Chondrocyte (in vitro differentiated cells): Measurements from ENCODE around the gene BMP2. TPM values are rescaled to one million over a fixed set of nuclear protein-coding genes. Genes with fewer than 3 reads are reported as not detected.

Source experiments
- DNase-seq: peaks from one replicate; pipeline ENCODE4 v3.0.0; 2021; ENCODE audit warnings: mixed read lengths, low spot score
- H3K27ac Mint-ChIP-seq: one replicate; pipeline ENCODE4 v1.8.0; 2021; ENCODE audit warnings: mild to moderate bottlenecking, moderate library complexity, mixed read lengths; ENCODE audit not compliant: unreplicated experiment
- H3K27me3 Mint-ChIP-seq: 2 replicates; pipeline ENCODE4 v1.8.0; 2021; ENCODE audit warnings: low read depth, mixed read lengths
- H3K36me3 Mint-ChIP-seq: 2 replicates; pipeline ENCODE4 v1.8.0; 2021; ENCODE audit warnings: low read depth, mixed read lengths
- H3K4me1 Mint-ChIP-seq: 2 replicates; pipeline ENCODE4 v1.8.0; 2021; ENCODE audit warnings: low read depth, mild to moderate bottlenecking, mixed read lengths
- H3K4me3 Mint-ChIP-seq: one replicate; pipeline ENCODE4 v1.8.0; 2021; ENCODE audit warnings: mild to moderate bottlenecking, moderate library complexity, mixed read lengths; ENCODE audit not compliant: unreplicated experiment
- H3K9me3 Mint-ChIP-seq: 2 replicates; pipeline ENCODE4 v1.8.0; 2021; ENCODE audit warnings: low read depth, mixed read lengths
- CTCF ChIP-seq: fragments of 200-600 bp; sonication (generic); IDR thresholded peaks from 2 replicates; pipeline ENCODE4 v1.5.0; 2021; ENCODE audit warnings: antibody characterized with exemption, mild to moderate bottlenecking, moderate library complexity
- total RNA-seq: library from RNA; stranded (reverse); gene quantifications from 3 replicates; pipeline ENCODE4 v1.2.1, GENCODE V29; 2021

Gene BMP2
- total RNA-seq, 1 donor from 2014 or later = 1.1 TPM

GRCh38 chr20:6784210-6784631, 16.7 kb downstream of the BMP2 start:
- Mint-ChIP-seq H3K36me3 (no peaks in the 10 kb centered on the region), H3K4me3 (no peak overlapping the region), H3K27ac (no peak overlapping the region), H3K9me3 (no peaks in the 10 kb centered on the region), H3K4me1 (no peaks in the 10 kb centered on the region), H3K27me3 (no peaks in the 10 kb centered on the region)
- TF ChIP-seq CTCF = no peak
- DNase-seq = no peak

GRCh38 chr20:6784767-6785166, 17.3 kb downstream of the BMP2 start:
- Mint-ChIP-seq H3K4me3 (no peak overlapping the region), H3K27me3 (no peaks in the 10 kb centered on the region), H3K9me3 (no peaks in the 10 kb centered on the region), H3K27ac (no peak overlapping the region), H3K4me1 (no peaks in the 10 kb centered on the region), H3K36me3 (no peaks in the 10 kb centered on the region)
- TF ChIP-seq CTCF = no peak
- DNase-seq = no peak

- H3K4me3 Mint-ChIP-seq = no peak overlapping the region
- H3K9me3 Mint-ChIP-seq = no peaks in the 10 kb centered on the region
- no peaks in the 10 kb centered on the region for H3K36me3 Mint-ChIP-seq
- no peak for DNase-seq
- no peaks in the 10 kb centered on the region for H3K4me1 Mint-ChIP-seq
- no peak for TF ChIP-seq CTCF
- peaks cover 8% of the 10 kb centered on the region for H3K27me3 Mint-ChIP-seq
- H3K27ac Mint-ChIP-seq = no peak overlapping the region
Observed at GRCh38 chr20:6786548-6786947, 19.1 kb downstream of the BMP2 start.

- no peak for TF ChIP-seq CTCF
- H3K27me3 Mint-ChIP-seq = peaks cover 50% of the 10 kb centered on the region
- H3K4me3 Mint-ChIP-seq = no peak overlapping the region
- no peaks in the 10 kb centered on the region for H3K36me3 Mint-ChIP-seq
- no peaks in the 10 kb centered on the region for H3K4me1 Mint-ChIP-seq
- no peaks in the 10 kb centered on the region for H3K9me3 Mint-ChIP-seq
- no peak overlapping the region for H3K27ac Mint-ChIP-seq
- DNase-seq = no peak
Observed at GRCh38 chr20:6792789-6793188, 25.3 kb downstream of the BMP2 start.

- H3K4me3 Mint-ChIP-seq = no peak overlapping the region
- peaks cover 9% of the 10 kb centered on the region for H3K9me3 Mint-ChIP-seq
- peaks cover 37% of the 10 kb centered on the region for H3K27me3 Mint-ChIP-seq
- DNase-seq = no peak
- TF ChIP-seq CTCF = no peak
- H3K27ac Mint-ChIP-seq = no peak overlapping the region
- H3K4me1 Mint-ChIP-seq = no peaks in the 10 kb centered on the region
- H3K36me3 Mint-ChIP-seq = no peaks in the 10 kb centered on the region
Observed at GRCh38 chr20:6802227-6802626, 34.7 kb downstream of the BMP2 start.
